ENCODE results near the gene PKIG.

DNA sequence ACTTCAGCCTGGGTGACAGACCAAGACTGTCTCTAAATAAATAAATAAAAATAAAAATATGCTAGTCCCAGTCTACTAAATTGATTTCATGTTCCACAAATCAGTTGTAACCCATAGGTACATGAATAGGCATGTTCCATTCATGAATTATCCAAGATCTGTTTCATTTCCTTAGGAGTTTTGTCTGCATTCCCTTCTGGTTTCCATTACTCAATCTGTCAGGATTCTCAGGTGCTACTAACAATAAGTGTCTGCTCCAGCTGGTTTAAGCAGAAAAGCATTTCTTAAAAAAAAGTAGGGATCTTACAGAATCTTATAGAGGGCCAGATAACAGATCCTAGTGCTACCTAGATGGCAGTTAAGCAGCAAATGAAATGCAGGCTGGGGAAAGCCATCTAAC, 15.6 kb upstream of the PKIG start:
- TF ChIP-seq, protein P1, sequence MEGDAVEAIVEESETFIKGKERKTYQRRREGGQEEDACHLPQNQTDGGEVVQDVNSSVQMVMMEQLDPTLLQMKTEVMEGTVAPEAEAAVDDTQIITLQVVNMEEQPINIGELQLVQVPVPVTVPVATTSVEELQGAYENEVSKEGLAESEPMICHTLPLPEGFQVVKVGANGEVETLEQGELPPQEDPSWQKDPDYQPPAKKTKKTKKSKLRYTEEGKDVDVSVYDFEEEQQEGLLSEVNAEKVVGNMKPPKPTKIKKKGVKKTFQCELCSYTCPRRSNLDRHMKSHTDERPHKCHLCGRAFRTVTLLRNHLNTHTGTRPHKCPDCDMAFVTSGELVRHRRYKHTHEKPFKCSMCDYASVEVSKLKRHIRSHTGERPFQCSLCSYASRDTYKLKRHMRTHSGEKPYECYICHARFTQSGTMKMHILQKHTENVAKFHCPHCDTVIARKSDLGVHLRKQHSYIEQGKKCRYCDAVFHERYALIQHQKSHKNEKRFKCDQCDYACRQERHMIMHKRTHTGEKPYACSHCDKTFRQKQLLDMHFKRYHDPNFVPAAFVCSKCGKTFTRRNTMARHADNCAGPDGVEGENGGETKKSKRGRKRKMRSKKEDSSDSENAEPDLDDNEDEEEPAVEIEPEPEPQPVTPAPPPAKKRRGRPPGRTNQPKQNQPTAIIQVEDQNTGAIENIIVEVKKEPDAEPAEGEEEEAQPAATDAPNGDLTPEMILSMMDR (conservative IDR thresholded peaks at IDR 0.05; ENCODE audit: low read length): no peak
- no peak for TF ChIP-seq EZH2phosphoT487 (IDR thresholded peaks at IDR 0.05; ENCODE audit: borderline replicate concordance)

Measured in Loucy (cell line).